ENCODE results near the gene SEMG2. TPM values are rescaled to one million over a fixed set of nuclear protein-coding genes. Genes with fewer than 3 reads are reported as not detected.

SEMG2 gene
- total and polyA plus RNA-seq, 9 of the 15 experiments (the other 6 are each of a cell fraction or from before 2014, with no cell fraction given), result not detected

DNA sequence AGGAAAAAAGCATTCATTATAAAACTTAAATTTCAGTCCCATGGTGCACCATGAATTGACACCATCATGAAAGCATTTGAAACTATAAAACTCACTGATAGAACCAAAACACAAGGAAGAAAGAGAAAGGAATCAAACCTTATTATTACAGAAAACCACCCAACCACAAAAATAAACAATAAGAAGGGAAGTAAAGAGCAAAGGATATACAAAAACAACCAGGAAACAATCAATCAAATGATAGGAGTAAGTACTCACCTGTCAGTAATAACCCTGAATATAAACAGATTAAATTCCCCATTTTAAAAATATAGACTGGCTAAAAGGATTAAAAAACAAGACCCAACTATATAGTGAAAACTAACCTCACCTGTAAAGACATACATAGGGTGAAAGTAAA is 27.4 kb downstream of the SEMG2 start (continued):
- TF ChIP-seq, protein P1, sequence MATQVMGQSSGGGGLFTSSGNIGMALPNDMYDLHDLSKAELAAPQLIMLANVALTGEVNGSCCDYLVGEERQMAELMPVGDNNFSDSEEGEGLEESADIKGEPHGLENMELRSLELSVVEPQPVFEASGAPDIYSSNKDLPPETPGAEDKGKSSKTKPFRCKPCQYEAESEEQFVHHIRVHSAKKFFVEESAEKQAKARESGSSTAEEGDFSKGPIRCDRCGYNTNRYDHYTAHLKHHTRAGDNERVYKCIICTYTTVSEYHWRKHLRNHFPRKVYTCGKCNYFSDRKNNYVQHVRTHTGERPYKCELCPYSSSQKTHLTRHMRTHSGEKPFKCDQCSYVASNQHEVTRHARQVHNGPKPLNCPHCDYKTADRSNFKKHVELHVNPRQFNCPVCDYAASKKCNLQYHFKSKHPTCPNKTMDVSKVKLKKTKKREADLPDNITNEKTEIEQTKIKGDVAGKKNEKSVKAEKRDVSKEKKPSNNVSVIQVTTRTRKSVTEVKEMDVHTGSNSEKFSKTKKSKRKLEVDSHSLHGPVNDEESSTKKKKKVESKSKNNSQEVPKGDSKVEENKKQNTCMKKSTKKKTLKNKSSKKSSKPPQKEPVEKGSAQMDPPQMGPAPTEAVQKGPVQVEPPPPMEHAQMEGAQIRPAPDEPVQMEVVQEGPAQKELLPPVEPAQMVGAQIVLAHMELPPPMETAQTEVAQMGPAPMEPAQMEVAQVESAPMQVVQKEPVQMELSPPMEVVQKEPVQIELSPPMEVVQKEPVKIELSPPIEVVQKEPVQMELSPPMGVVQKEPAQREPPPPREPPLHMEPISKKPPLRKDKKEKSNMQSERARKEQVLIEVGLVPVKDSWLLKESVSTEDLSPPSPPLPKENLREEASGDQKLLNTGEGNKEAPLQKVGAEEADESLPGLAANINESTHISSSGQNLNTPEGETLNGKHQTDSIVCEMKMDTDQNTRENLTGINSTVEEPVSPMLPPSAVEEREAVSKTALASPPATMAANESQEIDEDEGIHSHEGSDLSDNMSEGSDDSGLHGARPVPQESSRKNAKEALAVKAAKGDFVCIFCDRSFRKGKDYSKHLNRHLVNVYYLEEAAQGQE (IDR thresholded peaks at IDR 0.05; ENCODE audit: borderline replicate concordance), result no peak
- TF ChIP-seq, protein P1 (CRISPR knock-in tag; IDR thresholded peaks at IDR 0.05; ENCODE audit: low read depth), result no peak
- TF ChIP-seq ZNF830 (CRISPR knock-in tag; IDR thresholded peaks at IDR 0.05) (no peak), ZNF507 (tag; conservative IDR thresholded peaks at IDR 0.05) (no peak), NR1H2 (CRISPR knock-in tag; IDR thresholded peaks at IDR 0.05) (no peak), ETS2 (tag; IDR thresholded peaks at IDR 0.05; ENCODE audit: borderline replicate concordance, poor library complexity, severe bottlenecking) (no peak)
- TF ChIP-seq, protein P2, sequence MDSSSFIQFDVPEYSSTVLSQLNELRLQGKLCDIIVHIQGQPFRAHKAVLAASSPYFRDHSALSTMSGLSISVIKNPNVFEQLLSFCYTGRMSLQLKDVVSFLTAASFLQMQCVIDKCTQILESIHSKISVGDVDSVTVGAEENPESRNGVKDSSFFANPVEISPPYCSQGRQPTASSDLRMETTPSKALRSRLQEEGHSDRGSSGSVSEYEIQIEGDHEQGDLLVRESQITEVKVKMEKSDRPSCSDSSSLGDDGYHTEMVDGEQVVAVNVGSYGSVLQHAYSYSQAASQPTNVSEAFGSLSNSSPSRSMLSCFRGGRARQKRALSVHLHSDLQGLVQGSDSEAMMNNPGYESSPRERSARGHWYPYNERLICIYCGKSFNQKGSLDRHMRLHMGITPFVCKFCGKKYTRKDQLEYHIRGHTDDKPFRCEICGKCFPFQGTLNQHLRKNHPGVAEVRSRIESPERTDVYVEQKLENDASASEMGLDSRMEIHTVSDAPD (CRISPR knock-in tag; IDR thresholded peaks at IDR 0.05), result no peak
- TF ChIP-seq, protein P3, sequence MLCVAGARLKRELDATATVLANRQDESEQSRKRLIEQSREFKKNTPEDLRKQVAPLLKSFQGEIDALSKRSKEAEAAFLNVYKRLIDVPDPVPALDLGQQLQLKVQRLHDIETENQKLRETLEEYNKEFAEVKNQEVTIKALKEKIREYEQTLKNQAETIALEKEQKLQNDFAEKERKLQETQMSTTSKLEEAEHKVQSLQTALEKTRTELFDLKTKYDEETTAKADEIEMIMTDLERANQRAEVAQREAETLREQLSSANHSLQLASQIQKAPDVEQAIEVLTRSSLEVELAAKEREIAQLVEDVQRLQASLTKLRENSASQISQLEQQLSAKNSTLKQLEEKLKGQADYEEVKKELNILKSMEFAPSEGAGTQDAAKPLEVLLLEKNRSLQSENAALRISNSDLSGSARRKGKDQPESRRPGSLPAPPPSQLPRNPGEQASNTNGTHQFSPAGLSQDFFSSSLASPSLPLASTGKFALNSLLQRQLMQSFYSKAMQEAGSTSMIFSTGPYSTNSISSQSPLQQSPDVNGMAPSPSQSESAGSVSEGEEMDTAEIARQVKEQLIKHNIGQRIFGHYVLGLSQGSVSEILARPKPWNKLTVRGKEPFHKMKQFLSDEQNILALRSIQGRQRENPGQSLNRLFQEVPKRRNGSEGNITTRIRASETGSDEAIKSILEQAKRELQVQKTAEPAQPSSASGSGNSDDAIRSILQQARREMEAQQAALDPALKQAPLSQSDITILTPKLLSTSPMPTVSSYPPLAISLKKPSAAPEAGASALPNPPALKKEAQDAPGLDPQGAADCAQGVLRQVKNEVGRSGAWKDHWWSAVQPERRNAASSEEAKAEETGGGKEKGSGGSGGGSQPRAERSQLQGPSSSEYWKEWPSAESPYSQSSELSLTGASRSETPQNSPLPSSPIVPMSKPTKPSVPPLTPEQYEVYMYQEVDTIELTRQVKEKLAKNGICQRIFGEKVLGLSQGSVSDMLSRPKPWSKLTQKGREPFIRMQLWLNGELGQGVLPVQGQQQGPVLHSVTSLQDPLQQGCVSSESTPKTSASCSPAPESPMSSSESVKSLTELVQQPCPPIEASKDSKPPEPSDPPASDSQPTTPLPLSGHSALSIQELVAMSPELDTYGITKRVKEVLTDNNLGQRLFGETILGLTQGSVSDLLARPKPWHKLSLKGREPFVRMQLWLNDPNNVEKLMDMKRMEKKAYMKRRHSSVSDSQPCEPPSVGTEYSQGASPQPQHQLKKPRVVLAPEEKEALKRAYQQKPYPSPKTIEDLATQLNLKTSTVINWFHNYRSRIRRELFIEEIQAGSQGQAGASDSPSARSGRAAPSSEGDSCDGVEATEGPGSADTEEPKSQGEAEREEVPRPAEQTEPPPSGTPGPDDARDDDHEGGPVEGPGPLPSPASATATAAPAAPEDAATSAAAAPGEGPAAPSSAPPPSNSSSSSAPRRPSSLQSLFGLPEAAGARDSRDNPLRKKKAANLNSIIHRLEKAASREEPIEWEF (CRISPR knock-in tag; IDR thresholded peaks at IDR 0.05), result no peak
